GM10266 (cell line): Measurements from ENCODE around the gene PPM1H.

Experiments
- DNase-seq: peaks from one replicate; pipeline ENCODE4 v3.0.0; 2012; ENCODE audit errors: extremely low spot score
- CTCF ChIP-seq: IDR thresholded peaks from 2 replicates; pipeline ENCODE4 v1.5.1; 2012; ENCODE audit warnings: mild to moderate bottlenecking, low read depth; ENCODE audit not compliant: control insufficient read depth, insufficient read depth; ENCODE audit errors: missing control alignments

The PPM1H gene

GRCh38 chr12:62654326-62655241 lies 280.4 kb downstream of the PPM1H start:
- DNase-seq: no peak
- TF ChIP-seq CTCF: no peak

- DNase-seq: no peak
- TF ChIP-seq CTCF: no peak
These were observed 281.2 kb downstream of the PPM1H start for GRCh38 chr12:62653740-62654139.

- no peak for TF ChIP-seq CTCF
- no peak for DNase-seq
These were observed 281.6 kb downstream of the PPM1H start for GRCh38 chr12:62653304-62653703.

- DNase-seq: no peak
- TF ChIP-seq CTCF: no peak
These were observed 283.8 kb downstream of the PPM1H start for GRCh38 chr12:62651138-62651537.

GRCh38 chr12:62649412-62650138 lies 285.4 kb downstream of the PPM1H start:
- no peak for TF ChIP-seq CTCF
- DNase-seq: no peak

- no peak for DNase-seq
- TF ChIP-seq CTCF: no peak
These were observed 287.4 kb downstream of the PPM1H start for GRCh38 chr12:62647586-62647985.

- no peak for TF ChIP-seq CTCF
- DNase-seq: no peak
These were observed 288.4 kb downstream of the PPM1H start for GRCh38 chr12:62646566-62646965.
